CD1c-positive myeloid dendritic cell (primary cell): ENCODE results near the gene KRT32.

Experiments
- DNase-seq: peaks from one replicate; pipeline ENCODE4 v3.0.0-alpha.2; 2016; ENCODE audit errors: extremely low spot score

The KRT32 gene

GRCh38 chr17:41466988-41467387 is at the start of gene KRT32:
Gene KRT32 (minus strand): TSS chr17:41467386. CDS start chr17:41467325, 61 bp downstream.
- no peak for DNase-seq

GRCh38 chr17:41516830-41517283 is 49.7 kb upstream of the KRT32 start:
- DNase-seq = no peak

GRCh38 chr17:41516147-41516829 is 49.1 kb upstream of the KRT32 start:
- no peak for DNase-seq

- no peak for DNase-seq
Measured at GRCh38 chr17:41513168-41513547, 46.0 kb upstream of the KRT32 start.

- peak; percentile 42 for DNase-seq
Measured at GRCh38 chr17:41512546-41513167, 45.5 kb upstream of the KRT32 start.

DNA sequence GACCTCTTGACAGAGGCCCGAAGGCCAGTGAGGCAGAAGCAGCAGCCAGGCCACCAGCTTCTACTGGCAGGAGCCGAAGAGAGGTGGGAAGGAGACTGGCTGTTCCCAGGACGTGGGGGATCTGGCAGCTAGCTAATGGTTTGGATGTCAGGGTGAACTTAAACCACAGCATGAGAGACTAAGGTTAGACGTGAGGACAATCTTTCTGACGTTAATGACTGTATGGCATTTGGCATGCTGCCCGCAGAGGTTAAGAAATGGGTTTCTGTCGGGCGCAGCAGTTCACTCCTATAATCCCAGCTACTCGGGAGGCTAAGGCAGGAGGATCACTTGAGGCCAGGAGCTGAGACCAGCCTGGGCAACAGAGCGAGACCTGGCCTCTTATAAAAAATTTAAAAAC is 44.5 kb upstream of the KRT32 start:
- no peak for DNase-seq

GRCh38 chr17:41511116-41511515 is 43.9 kb upstream of the KRT32 start:
- DNase-seq = no peak

GRCh38 chr17:41510251-41511065 is 43.3 kb upstream of the KRT32 start:
- DNase-seq = no peak

DNA sequence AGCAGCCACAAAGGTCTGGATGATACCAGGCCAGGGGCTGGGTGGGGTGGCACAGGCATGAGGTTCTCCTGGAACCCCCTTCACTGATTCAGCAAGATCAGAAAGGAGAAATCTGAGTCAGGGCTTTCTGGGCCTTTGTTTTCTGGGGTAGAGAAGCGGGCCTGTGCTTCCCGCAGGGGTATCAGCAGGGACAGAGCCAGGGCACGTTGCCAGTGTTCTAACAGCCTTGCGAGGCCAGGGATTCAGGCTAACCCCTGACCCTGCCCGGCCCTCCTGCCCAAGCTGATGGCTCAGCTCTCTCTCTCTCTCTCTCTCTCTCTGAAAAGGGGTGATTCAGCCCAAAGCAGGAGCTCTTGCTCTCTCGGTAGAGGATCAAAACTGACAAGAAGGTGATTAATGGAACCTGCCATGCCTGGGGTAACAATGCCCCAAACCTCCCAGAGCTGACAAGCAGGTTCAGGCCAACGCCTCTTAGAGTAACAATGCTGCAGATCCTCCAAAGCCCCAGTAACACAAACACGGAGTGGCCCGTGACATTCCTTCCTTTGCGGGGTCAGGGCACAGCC is 40.2 kb upstream of the KRT32 start:
- no peak for DNase-seq

DNA sequence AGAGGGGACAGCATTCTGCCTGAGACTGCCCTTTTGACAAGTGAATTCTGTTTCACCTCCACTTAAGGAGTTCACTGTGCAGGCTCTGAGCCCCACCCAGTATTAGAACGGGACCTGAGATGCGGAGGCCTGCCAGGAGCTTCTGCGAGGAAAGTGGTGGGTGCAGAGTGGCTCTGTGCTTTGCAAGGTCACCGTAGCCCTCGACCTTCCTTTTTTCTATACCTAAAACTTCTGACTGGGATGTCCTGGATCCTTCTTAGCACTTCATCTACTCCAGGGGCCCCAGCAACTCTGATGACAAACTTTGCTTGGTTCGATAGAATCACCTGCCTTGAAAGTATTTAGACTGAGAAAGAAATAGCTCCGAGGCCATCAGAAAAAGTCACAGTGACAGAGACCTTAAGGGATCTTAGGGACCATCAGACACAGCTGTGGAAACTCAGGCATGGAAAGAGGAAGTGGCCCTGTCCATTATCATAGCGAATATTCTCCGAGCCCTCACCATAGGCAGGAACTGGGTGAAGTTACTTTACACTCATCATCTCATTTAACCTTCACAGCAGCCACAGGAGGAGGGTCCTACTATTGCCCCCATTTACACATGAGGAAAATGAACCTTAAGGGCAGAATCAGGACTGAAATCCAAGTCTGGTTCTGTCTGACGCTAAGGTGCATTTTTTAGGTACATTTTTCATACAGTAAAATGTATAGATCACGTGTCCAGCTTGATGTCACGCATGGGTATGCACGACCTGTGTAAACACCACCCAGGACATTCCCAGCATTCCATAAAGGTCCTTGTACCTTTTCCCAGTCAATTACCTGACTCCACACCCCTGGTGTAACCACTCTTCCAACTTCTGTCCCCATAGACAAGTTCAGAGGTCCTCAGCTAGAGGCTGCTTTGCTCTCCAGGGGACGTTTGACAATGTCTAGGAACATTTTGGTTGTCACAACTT is 38.9 kb upstream of the KRT32 start:
- DNase-seq = peak; percentile 51

GRCh38 chr17:41505007-41505808 is 38.0 kb upstream of the KRT32 start, which contains the start of gene KRT13:
Gene KRT13 (minus strand): TSS chr17:41505612. CDS start chr17:41505550, 62 bp downstream.
- DNase-seq = no peak

DNA sequence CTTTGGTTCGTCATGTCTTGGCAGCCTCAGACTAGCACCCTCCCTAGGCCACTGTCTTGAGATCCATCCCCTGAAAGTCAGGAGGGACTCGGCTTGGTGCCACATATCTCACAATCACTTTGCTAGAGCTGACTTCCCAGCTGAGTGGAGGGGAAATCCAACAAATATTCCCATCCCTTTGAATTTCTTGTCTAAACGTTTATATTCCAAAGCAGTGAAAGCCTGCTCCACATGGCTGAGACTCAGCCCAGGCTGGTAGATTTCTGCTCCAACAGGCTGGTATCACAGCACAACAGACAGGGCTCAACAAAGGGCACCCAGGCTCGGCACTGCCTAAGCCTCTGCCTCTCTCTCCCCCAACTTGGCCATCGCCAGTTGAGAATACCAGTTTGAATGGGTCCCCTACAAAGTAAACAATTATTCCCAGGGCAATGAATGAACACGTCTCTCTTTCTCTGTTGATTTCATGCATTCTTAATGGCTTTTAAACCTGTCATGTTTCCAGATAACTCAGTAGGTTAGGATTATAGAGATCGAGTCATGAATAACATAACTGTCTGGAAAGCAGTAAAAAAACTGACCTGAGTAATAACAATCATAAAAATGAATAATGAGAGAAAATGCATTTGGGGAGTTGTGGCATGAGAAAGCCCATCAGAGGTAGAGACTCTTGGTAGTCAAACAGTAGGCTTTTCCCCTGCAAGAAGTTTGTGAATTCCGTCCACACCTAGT is 37.2 kb upstream of the KRT32 start:
- no peak for DNase-seq

- DNase-seq = no peak
Measured at GRCh38 chr17:41503202-41503601, 36.0 kb upstream of the KRT32 start.

DNA sequence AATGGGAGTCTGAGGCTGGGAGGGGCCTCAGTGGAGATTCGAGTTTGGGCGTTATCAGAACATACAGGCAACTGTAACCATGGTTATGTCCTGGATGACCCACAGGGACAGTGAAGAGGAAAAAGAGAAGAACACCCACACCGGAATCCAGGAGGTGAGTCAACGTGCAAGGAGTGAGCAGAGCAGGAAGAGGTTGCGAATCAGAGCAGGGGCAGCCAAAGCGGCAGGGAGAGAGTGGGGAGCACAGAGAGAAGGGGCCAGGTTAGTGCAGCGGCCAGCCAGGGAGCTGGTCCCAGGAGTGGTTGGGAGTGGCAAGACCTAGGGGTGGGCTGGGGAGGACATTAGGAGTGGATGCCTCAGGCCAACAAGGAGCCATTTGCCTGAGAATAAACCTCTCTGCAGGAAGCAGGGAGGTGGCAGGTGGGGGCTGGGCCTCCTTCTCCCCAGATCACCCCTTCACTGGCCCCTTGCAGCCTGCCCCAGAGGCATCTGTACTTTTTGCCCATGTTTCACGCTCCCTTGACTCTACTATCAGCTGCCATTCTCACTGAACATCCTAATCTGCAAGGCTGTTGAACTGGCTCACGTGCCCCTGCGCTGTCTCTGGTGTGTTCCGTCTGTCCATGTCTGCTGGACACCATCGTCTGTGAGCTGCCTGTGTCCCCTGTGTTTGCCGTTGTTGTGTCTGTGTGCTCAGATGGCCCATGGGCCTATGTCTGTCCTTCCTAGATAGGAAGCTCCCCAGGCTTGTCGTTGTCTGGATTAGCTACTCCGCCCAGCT is 33.1 kb upstream of the KRT32 start:
- peak; percentile 72 for DNase-seq

- DNase-seq = no peak
Measured at GRCh38 chr17:41499714-41500113, 32.5 kb upstream of the KRT32 start.

GRCh38 chr17:41498276-41498675 is 31.1 kb upstream of the KRT32 start:
- peak; percentile 80 for DNase-seq

DNA sequence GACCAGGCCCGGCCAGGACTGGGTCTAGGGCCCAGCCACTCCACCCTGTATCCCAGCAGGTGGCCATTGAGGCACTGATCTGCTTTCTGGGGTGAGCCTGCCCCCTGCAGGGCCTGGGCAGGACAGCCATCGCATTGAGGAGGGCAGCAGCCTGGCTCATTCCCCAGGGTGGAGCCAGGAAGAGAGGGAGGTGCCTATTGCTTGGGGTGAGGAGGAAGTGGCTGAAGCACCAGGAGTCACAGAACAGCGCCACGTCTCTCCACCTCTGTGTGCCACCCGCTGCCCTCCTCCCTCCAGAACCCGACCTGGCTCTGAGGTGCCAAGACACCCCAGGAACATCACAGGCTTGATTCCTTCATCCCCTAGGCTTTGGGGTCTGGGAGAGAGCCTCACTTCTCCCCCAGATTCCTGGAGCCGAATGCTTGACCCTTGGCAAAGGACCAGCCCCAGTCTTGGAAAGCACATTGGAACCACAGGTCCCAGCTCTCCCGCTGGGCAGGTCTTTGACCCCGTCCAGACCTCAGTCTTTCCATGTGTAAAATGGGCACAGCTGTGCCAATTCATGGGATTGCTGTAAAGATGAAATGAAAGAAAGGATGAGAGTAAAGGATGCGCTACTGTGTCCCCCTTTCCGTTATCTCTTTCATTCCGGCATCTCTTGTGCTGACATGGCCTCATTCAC is 29.8 kb upstream of the KRT32 start:
- DNase-seq = peak; percentile 85

GRCh38 chr17:41494524-41494923 is 27.3 kb upstream of the KRT32 start:
- no peak for DNase-seq
